ENCODE results near the gene CCNL2. TPM values are rescaled to one million over a fixed set of nuclear protein-coding genes. Genes with fewer than 3 reads are reported as not detected.

The CCNL2 gene
- total and polyA plus RNA-seq, 2 of the 13 experiments (the other 11 are each of a cell fraction or from before 2014, with no cell fraction given), result 105 to 340 TPM

- TF ChIP-seq TFAP4 (IDR thresholded peaks at IDR 0.05; ENCODE audit: borderline replicate concordance, low read depth), result peak; percentile 42; the same call in 1 of the 2 replicates
- peak; percentile 26; the same call in 1 of the 2 replicates for TF ChIP-seq ZNF333 (CRISPR knock-in tag; IDR thresholded peaks at IDR 0.05; ENCODE audit: borderline replicate concordance)
- TF ChIP-seq, protein P1, sequence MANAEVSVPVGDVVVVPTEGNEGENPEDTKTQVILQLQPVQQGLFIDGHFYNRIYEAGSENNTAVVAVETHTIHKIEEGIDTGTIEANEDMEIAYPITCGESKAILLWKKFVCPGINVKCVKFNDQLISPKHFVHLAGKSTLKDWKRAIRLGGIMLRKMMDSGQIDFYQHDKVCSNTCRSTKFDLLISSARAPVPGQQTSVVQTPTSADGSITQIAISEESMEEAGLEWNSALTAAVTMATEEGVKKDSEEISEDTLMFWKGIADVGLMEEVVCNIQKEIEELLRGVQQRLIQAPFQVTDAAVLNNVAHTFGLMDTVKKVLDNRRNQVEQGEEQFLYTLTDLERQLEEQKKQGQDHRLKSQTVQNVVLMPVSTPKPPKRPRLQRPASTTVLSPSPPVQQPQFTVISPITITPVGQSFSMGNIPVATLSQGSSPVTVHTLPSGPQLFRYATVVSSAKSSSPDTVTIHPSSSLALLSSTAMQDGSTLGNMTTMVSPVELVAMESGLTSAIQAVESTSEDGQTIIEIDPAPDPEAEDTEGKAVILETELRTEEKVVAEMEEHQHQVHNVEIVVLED (CRISPR knock-in tag; IDR thresholded peaks at IDR 0.05; ENCODE audit: borderline replicate concordance), result no peak
- TF ChIP-seq MBD4 (IDR thresholded peaks at IDR 0.05; ENCODE audit: borderline replicate concordance, low read length), result no peak
- no peak for TF ChIP-seq HNRNPK (IDR thresholded peaks at IDR 0.05; ENCODE audit: low read depth, low read length, poor library complexity, severe bottlenecking)
- no peak for TF ChIP-seq JUN (CRISPR knock-in tag; IDR thresholded peaks at IDR 0.05)
- no peak for TF ChIP-seq TCF12 (IDR thresholded peaks at IDR 0.05)
- no peak; the same call in 1 of the 2 replicates for TF ChIP-seq TCF12 (CRISPR knock-in tag; IDR thresholded peaks at IDR 0.05)
- TF ChIP-seq AGO2 (optimal IDR thresholded peaks at IDR 0.05; ENCODE audit: low read depth, low read length), result peak; percentile 84
- TF ChIP-seq, protein P2, sequence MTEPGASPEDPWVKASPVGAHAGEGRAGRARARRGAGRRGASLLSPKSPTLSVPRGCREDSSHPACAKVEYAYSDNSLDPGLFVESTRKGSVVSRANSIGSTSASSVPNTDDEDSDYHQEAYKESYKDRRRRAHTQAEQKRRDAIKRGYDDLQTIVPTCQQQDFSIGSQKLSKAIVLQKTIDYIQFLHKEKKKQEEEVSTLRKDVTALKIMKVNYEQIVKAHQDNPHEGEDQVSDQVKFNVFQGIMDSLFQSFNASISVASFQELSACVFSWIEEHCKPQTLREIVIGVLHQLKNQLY (CRISPR knock-in tag; IDR thresholded peaks at IDR 0.05), result peak; percentile 30; the same call in 1 of the 2 replicates
- TF ChIP-seq ZNF670 (CRISPR knock-in tag; IDR thresholded peaks at IDR 0.05; ENCODE audit: borderline replicate concordance), result no peak
- no peak for TF ChIP-seq SMAD9 (CRISPR knock-in tag; IDR thresholded peaks at IDR 0.05)
- peak; percentile 92 for TF ChIP-seq ZNF687 (CRISPR knock-in tag; IDR thresholded peaks at IDR 0.05)
- TF ChIP-seq, protein P3, sequence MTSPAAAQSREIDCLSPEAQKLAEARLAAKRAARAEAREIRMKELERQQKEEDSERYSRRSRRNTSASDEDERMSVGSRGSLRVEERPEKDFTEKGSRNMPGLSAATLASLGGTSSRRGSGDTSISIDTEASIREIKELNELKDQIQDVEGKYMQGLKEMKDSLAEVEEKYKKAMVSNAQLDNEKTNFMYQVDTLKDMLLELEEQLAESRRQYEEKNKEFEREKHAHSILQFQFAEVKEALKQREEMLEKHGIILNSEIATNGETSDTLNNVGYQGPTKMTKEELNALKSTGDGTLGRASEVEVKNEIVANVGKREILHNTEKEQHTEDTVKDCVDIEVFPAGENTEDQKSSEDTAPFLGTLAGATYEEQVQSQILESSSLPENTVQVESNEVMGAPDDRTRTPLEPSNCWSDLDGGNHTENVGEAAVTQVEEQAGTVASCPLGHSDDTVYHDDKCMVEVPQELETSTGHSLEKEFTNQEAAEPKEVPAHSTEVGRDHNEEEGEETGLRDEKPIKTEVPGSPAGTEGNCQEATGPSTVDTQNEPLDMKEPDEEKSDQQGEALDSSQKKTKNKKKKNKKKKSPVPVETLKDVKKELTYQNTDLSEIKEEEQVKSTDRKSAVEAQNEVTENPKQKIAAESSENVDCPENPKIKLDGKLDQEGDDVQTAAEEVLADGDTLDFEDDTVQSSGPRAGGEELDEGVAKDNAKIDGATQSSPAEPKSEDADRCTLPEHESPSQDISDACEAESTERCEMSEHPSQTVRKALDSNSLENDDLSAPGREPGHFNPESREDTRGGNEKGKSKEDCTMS (CRISPR knock-in tag; conservative IDR thresholded peaks at IDR 0.05), result no peak
- peak; percentile 51; the same call in 1 of the 2 replicates for TF ChIP-seq ZNF709 (CRISPR knock-in tag; IDR thresholded peaks at IDR 0.05)
- TF ChIP-seq, protein P4, sequence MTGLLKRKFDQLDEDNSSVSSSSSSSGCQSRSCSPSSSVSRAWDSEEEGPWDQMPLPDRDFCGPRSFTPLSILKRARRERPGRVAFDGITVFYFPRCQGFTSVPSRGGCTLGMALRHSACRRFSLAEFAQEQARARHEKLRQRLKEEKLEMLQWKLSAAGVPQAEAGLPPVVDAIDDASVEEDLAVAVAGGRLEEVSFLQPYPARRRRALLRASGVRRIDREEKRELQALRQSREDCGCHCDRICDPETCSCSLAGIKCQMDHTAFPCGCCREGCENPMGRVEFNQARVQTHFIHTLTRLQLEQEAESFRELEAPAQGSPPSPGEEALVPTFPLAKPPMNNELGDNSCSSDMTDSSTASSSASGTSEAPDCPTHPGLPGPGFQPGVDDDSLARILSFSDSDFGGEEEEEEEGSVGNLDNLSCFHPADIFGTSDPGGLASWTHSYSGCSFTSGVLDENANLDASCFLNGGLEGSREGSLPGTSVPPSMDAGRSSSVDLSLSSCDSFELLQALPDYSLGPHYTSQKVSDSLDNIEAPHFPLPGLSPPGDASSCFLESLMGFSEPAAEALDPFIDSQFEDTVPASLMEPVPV (CRISPR knock-in tag; IDR thresholded peaks at IDR 0.05), result peak; percentile 90
Measured at GRCh38 chr1:1359664-1360468, 39.3 kb downstream of the CCNL2 start (continued).
